DMS153 treated with DMSO at 0.1 percent for 48 hours (cell line): ENCODE data around the gene BOC.

Source experiments
- DNase-seq: peaks from one replicate; lab custom pipeline; 2025; ENCODE audit not compliant: unreplicated experiment; lab: John Stamatoyannopoulos, UW

BOC gene

DNA sequence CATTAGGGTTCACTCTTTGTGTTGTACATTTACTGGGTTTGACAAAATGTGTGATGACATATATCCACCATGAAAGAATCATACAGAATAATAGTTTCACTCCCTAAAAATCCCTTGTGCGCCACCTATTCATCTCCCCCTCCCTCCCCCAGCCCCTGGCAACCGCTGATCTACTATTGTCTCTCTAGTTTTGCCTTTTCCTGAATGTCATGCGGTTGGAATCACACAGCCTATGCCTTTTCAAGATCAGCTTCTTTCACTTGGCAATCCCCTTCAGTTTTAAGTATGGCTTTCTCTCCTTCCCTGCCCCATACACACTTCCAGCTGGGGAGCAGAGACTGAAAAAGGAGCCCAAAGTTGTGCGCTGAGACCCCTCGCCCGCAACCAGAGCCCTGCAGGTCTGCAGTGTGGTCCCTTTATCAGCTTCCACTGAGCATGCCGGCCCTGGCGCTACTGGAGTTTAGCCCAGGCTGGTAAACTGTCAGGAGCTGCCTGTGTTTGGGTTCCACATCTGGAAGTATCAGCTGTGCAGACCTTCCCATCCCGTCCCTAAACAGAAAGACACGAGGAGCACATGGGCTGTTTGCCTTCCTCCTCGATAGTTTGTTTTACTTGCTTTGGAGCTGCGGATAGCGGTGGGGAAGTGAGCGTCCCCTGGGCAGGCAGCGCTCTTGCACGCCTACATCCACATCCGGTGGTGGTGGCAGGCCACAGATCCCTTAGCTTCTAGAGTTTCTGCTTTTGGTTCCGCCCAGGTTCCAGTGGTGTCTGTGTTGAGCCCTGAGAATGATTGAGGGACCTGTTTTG, 12.3 kb downstream of the BOC start:
- DNase-seq, result no peak

- no peak for DNase-seq
Measured at GRCh38 chr3:113225286-113225685, 13.9 kb downstream of the BOC start.

DNA sequence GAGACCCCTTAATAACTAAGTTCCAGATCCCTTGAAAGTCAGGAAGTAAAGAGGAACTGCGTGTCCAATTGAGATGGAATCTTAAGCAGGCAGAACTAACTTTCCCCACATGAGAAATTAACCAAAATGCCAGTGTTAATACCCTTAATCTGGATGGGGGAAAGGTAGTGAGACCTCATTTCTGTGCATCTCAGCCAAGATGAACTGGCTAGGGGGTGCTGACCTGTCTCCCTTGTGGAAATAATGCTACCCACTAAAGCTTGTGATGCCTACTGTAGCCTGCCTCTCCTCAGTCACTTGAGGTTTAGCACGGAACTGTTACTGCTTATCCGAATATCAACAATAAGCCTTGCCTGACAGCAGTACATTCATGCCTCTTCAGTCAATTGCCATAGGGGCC, 15.1 kb downstream of the BOC start:
- DNase-seq, result no peak

GRCh38 chr3:113227146-113227545, 15.8 kb downstream of the BOC start:
- no peak for DNase-seq

DNA sequence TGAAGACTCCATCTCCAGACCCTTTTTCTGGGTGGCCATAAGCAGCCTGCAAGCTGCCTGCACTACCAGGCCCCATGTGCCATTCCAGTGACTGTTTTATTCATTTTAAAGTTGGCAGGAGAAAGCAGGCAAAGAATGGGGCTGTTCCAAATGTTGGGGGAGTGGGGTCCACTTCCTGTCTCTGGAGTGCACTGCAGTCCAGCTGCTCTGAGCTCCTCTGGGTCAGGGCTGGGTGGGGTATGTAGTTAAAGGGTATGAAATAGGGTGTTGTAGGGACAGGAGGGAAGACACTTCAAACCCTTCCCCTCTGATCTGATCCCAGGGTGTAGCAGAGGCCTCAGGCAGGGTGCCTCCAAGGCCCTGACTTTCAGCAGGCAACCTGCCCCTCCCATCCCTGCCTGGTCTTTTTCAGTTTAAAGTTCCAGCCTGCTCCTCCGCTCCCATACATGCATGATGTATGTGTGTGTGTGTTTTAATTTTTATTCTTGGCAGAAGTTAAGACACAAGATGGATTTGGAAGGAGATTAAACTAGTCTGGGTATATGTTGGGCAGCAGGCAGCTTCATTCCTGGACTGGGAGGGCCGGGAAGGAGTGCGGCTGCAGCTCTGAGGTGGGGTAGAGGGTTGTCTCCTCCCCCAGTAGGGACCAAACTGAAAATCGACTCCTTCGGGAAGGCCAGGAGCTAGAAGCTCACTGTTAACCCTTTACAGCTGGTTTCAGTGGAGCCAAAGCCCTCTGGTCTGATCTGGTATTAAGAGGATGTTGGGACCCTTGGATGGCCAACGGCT, 17.3 kb downstream of the BOC start:
- DNase-seq, result no peak

DNA sequence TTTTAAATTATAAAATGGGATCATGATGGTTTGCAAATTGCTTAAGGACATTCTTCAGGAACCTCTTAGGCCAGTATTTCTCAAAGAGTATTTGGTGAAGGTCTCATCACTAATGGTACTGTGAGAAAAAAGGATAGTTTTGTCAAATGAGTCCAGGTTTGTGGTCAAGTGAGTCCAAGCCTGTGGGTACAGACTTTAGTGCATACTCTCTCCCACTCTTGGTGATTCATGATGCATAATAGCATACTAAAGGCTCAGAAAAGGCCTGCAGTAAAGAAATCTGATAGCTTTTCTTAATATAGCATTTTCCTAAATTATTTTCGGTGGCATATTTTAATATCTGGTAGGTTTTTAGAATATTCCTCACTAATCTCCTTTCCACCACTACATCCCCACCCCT, 20.0 kb downstream of the BOC start:
- no peak for DNase-seq

GRCh38 chr3:113231827-113232253, 20.5 kb downstream of the BOC start:
- DNase-seq, result peak; percentile 14

DNA sequence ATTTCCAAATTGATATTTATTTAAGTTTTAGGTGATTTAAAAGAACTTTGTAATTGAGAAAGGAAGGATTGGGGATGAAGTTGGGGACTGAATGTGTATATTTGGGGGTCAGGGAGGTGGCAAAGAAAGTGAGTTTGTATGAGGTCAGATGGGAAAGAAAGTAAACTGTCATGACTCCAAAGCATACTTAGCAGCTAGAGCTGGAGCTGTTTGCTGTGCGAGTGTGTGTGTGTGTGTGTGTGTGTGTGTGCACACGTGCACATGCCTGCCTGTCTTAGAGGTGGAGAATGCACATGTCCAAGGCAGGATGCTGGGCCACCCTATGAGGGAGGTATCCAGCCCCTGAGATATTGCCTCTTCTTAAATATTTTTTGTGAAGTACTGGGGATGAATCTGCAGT, 21.0 kb downstream of the BOC start:
- DNase-seq, result no peak

- DNase-seq, result no peak
Measured at GRCh38 chr3:113233497-113233896, 22.1 kb downstream of the BOC start.

- no peak for DNase-seq
Measured at GRCh38 chr3:113234028-113234427, 22.7 kb downstream of the BOC start.

- DNase-seq, result peak; percentile 17
Measured at GRCh38 chr3:113234688-113235260, 23.4 kb downstream of the BOC start.

DNA sequence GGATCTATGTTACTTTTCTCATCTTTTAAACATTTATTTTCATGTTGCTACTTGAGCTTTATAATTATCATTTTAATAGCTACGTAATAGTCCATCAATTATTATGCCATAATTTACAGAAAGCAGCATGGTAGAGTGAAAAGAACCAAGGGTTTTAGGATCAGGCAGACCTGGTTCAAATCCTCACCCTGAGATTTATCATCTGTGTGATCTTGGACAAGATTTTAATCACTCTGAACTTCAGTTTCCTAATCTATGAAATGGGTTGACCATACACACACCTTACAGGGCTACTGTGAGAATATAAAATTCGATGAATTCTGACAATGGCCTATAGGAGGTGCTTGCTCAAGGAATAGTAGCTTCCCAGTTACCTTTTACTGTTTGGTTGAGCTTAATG, 27.1 kb downstream of the BOC start:
- no peak for DNase-seq

GRCh38 chr3:113240841-113241240, 29.5 kb downstream of the BOC start:
- DNase-seq, result no peak

DNA sequence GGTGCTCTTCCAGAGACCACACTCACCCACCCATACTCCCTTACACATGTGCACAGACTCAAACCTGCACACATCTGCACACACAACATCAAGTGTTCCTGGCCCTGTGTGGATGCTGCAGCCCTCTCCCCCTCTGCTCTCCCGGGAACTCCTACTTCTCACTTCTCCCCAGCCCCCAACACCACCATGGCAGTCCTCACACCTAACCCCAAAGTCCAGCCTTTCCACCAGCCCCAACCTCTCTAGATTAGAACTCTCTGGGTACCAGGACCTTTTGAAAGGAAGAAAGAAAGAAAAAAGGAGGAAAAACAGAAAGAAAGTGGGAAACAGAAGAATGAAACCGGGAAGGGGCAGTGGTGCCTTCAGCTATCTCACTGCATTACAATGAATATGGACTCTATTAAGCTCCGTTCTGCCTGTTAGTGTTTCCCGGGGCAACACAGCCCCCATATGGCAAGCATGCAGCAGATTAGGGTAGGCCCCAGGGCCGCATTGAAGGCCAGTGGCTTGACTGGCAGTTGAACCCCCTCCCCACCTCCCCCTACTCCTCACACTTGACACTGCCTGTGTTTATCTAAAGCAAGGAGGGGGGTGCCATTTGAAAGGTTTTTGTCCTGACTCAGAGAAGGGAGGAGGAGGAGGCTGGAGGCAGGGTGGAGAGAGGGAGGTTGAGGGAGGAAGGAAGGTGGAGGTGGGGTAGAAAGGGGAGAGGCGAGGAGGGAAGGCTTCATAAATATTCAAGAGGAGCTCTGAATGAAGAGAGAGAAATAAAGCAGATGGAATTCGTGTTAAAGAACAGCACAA, 30.1 kb downstream of the BOC start:
- DNase-seq, result no peak

DNA sequence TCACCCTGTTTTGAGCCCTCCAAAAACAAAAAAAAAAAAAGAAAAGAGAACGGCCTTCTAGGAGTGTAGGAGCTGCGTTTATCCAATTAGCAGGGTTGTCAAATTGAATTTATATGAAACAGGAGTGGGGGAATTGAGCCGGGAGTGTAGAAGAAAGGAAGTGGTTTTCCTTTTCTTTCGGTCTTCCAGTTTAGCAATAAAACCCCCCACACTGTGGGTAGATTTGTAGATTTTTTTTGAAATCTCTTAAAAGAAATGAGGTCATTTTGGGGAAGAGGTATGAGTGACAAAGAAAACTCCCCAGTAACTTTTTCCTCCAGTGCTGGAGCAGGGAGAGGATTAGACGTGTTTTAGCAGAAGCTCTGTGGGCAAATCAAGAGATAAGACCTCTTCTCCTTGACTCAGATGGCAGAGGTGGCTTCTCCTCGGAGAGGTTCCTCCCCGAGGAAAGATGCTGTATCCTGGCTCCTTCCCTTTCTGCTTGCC, 30.8 kb downstream of the BOC start:
- DNase-seq, result no peak

- DNase-seq, result no peak
Measured at GRCh38 chr3:113243071-113243470, 31.7 kb downstream of the BOC start.

- no peak for DNase-seq
Measured at GRCh38 chr3:113243846-113244245, 32.5 kb downstream of the BOC start.

- DNase-seq, result no peak
Measured at GRCh38 chr3:113245761-113246161, 34.4 kb downstream of the BOC start.

DNA sequence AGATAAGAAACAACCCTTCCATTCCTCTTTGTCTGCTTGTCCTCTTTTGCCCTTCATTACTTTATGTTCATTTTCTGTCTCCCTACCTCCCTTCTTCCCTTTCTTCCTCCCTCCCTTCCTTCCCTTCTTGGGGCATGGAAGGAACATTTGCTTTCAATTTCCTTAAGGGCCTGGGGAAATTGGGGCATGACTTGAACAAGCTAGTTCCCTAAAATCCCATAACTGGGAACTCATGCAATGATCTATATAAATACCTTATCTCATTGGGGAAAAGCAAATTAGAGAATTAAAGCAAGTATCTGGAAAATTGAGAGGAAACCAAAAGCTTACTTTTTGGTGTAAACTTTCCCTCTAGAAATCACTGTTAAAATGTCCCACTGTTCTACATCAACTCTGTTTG, 35.7 kb downstream of the BOC start:
- DNase-seq, result no peak

- DNase-seq, result no peak
Measured at GRCh38 chr3:113247675-113248458, 36.5 kb downstream of the BOC start.
